ENCODE data around the gene MAST4. TPM values are rescaled to one million over a fixed set of nuclear protein-coding genes. Genes with fewer than 3 reads are reported as not detected.

The MAST4 gene
- total RNA-seq, 4 donors from 2014 or later: 19.5 to 44.1 (median 24.1) TPM

GRCh38 chr5:66862020-66862419 lies 265.8 kb downstream of the MAST4 start:
- no peak overlapping the region for H3K27ac ChIP-seq
- peaks cover 0 to 9% of the 10 kb centered on the region in 2 donors for H3K27me3 ChIP-seq
- 84 to 91% methylated on average over 2 of the region's 2 CpGs for WGBS, 2 donors
- H3K4me3 ChIP-seq: no peak overlapping the region
- DNase-seq (ENCODE audit: low spot score in 2 of 2): no peak
- H3K9me3 ChIP-seq: no peaks in the 10 kb centered on the region
- H3K36me3 ChIP-seq: no peaks in the 10 kb centered on the region
- no peak for TF ChIP-seq CTCF (IDR thresholded peaks at IDR 0.05)
- peaks cover 0 to 3% (median 0%) of the 10 kb centered on the region in 4 donors for H3K4me1 ChIP-seq

GRCh38 chr5:66863243-66864170 lies 267.3 kb downstream of the MAST4 start:
- Histone ChIP-seq H3K4me1 (peaks cover 0 to 3% (median 0%) of the 10 kb centered on the region in 4 donors), H3K4me3 (no peak overlapping the region), H3K27me3 (peaks cover 0 to 9% of the 10 kb centered on the region in 2 donors), H3K36me3 (no peaks in the 10 kb centered on the region), H3K27ac (no peak overlapping the region), H3K9me3 (no peaks in the 10 kb centered on the region)
- TF ChIP-seq EP300 (IDR thresholded peaks at IDR 0.05): no peak
- no peak for TF ChIP-seq CTCF (IDR thresholded peaks at IDR 0.05)
- no peak for TF ChIP-seq POLR2A (IDR thresholded peaks at IDR 0.05)
- WGBS, 2 donors: 60 to 70% methylated on average over 6 of the region's 6 CpGs
- no peak for DNase-seq (ENCODE audit: low spot score in 2 of 2)

- no peak overlapping the region for H3K27ac ChIP-seq
- WGBS, 2 donors: 72 to 77% methylated on average over 10 of the region's 10 CpGs
- peaks cover 0 to 9% of the 10 kb centered on the region in 2 donors for H3K27me3 ChIP-seq
- no peaks in the 10 kb centered on the region for H3K9me3 ChIP-seq
- no peak for DNase-seq (ENCODE audit: low spot score in 2 of 2)
- TF ChIP-seq CTCF (IDR thresholded peaks at IDR 0.05) (peak in 1 of 5 experiments; percentile 19), EP300 (IDR thresholded peaks at IDR 0.05) (no peak)
- H3K4me1 ChIP-seq: peaks cover 0 to 3% (median 0%) of the 10 kb centered on the region in 4 donors
- no peaks in the 10 kb centered on the region for H3K36me3 ChIP-seq
- no peak overlapping the region for H3K4me3 ChIP-seq
Measured at GRCh38 chr5:66864240-66864884, 268.2 kb downstream of the MAST4 start.

- no peak for DNase-seq (ENCODE audit: low spot score in 2 of 2)
- TF ChIP-seq EP300 (IDR thresholded peaks at IDR 0.05) (no peak), CTCF (IDR thresholded peaks at IDR 0.05) (no peak)
- Histone ChIP-seq H3K4me1 (no peaks in the 10 kb centered on the region), H3K27ac (no peak overlapping the region), H3K27me3 (no peaks in the 10 kb centered on the region), H3K36me3 (no peaks in the 10 kb centered on the region), H3K9me3 (no peaks in the 10 kb centered on the region), H3K4me3 (no peak overlapping the region)
- WGBS, 2 donors: 80 to 93% methylated on average over 1 of the region's 1 CpG
Measured at GRCh38 chr5:66867618-66868322, 271.6 kb downstream of the MAST4 start.

All from tibial nerve (tissue), 4 donors.